Measurements from ENCODE around the gene KLF15.

KLF15 gene

DNA sequence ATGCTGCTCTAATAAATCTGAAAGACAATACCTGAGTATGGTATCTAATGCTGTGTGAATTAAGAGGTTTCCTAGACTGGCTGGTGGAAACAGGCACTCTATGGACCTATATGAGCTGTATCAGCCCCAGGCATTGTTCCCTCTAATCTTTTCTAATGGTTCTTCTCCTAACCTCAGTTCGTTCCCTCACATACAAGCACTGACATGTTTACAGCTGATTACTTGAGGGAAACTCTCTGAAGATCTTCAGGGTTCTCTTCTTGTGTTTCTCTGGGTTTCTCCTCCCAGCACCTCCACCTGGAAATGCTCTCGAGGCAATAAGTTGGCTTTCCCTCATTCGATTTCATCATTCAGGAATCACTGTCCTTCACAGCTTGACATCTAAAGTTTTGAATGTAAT is 52.9 kb downstream of the KLF15 start:
- no peak for DNase-seq

DNA sequence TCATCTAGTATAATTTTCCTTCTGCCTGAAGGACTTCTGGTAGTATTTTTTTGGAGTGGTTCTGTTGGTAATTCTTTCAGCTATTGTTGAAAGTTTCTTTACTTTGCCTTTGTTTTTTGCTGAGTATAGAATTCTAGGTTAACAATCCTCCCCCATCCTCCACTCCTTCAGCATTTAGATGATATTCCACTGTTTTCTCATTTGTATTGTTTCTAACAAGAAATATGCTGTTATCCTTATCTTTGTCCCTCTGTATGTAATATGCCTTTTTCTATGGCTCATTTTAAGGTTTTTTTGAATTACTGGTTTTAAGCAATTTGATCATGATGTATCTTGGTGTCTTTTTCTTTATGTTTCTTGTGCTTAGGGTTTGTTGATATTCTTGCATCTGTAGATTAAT is 53.9 kb downstream of the KLF15 start:
- no peak for DNase-seq

DNA sequence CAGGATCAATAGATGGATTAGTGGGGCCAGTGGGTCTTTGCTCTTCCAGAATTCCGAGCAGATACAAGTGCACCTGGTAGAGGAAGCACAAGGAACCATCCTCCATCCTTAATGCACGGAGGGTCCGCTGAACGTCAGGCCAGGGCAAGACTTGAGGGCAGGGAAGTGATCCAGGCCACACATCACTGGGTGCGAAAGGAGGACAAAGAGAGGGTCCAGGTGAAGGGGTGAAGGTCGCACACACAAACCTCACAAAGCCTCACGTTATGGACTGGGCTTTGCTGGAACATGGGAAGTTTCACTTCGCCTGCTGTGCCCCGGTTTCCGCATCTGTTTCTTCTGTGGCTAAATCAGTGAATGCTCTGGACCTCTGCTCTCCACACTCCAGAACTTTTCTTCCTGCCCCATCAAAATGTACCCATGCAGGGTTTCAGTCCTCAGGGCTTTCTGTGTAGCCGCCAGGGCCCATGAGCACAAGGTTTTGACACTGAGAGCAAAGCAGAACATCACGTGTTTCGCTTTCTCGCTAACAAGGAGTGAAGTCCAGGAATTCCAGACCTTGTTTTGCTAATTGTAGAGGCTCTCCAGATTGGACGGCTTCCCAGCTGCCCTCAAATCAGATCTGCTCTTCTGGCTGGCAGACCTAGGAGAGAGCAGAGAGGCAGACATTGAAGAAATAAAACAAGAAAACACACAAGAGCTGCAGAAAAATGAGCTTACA is 56.3 kb downstream of the KLF15 start:
- no peak for DNase-seq

DNA sequence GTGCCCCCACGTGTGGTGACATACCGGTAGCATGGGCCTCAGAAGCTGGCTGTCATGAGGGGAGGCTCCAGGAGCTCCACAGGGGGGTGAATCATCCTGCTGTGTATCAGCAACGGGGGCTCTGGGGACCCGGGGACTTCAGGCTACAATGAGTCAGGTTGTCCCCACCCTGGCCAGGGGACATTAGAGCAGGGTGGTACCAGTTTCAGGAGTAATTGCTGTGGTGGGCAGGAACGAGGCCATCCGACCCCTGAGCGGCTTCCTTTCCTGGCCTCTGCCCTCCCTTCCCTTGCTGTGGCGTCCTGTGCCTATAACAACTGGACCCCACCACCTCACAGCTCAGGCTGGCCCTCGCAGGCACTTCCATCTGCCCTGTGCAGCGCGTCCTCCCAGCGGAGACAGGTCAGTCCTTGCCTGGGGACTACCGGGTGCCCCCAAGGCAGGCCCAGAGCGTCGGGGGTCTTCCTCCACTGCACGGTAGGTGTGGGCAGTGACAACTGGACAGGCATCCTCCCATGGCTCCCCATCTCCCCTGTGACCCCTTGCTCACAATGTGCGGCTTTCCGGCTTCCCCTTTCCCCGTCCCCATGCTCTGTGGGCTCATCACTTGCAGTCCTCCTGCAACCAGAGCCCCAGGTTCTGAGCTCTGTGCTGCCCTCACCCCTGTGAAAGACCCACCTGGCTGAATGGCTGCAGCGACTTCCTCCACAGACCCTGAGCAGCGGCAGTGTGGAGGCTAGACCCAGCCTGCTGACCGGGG is 57.0 kb downstream of the KLF15 start:
- DNase-seq, result no peak

DNA sequence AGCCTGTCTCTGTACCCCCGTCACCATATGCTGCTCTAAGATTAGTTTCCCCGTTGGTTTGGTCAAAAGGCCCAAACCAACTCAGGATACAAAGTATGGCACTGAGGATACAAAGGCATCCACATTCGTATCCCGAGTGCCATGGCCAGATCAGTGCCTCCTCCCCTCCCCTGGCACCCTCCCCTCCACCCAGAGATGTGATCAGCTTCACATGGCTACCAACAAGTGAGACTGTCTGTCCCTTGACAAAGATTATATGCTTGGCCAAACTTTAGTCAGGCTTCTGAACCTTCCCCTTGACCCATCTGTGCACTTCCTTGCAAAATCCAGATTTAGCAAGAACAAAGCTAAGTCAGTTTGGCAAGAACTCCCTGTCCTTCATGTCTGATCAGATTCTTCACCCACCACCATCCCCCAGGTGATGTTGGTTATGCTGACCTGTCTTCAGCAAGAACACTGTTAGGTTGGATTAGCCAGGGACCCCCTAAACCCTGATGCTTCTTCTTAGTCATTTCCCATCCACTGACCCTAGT is 61.7 kb downstream of the KLF15 start:
- DNase-seq, result no peak

DNA sequence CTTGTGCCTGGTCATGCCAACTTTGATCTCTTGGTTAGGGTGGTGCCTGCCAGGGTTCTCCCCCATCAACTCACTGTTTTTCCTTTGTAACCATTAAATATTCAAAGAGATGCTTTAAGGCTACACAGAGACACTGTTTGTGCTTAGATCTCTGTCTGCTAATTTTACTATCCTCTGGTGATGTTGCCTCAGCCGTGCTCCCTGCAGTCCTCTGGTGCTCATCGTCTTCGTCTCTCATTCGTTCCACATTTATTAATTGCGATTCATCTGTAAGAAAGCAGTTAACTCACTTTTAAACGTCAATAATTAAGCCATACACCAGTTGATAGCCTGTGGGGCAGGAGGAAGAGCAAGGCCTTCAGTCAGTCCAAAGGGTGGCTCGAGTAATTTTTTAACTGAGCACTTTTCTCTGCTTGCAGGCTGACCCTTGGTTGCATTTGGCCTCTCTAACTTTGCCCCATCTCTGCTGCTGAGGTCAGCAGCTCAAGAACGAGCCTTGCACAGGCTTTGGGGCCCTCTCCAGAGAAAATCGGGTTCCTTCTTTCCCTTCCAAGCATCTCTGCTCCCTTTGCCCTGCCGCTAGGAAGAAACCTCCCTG is 62.9 kb downstream of the KLF15 start:
- DNase-seq, result no peak

DNA sequence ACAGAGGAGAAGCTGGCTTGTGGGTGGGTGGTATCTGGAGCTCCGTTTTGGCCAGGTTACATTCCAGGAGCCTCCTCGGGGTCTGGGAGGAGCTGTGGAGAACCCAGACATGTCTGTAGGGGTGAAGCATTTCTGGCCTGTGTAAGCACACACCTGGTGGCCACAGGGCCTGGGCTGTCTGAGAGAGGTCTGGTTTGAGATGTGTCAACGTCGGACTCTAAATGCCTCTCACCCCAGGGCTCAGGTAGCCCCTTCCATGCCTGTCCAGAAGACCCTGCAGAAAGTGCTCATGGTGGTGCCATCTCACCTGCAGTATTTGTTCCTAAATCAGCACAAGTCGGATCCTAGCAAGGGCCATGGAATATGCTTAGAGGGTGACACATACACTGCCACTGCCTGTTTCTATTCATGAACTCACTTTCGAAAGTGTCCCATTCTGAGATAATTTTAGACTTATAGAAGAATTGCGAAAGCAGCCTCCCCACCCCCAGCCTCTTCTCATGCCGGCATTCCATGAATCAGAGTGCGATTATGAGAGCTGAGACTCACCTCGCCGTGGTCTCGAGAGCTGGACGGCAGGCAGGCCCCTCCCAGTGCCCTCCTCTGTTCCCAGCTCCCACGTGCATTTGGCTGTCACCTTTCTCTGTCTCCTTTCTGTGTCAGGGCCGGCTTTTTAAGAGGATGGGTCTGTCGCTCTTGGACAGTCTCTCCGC is 63.7 kb downstream of the KLF15 start:
- DNase-seq, result no peak
